Fibroblast of the conjunctiva (primary cell): ENCODE data around the gene PSKH1.
"Not testable (repeated sequence)": the region's sequence is repeated elsewhere in the genome, so short reads cannot be mapped to it uniquely, and the experiment has no call there.

Experiments used
- DNase-seq: peaks from one replicate; pipeline ENCODE4 v3.0.0-alpha.2; 2010; ENCODE audit warnings: low read depth

PSKH1 gene

DNA sequence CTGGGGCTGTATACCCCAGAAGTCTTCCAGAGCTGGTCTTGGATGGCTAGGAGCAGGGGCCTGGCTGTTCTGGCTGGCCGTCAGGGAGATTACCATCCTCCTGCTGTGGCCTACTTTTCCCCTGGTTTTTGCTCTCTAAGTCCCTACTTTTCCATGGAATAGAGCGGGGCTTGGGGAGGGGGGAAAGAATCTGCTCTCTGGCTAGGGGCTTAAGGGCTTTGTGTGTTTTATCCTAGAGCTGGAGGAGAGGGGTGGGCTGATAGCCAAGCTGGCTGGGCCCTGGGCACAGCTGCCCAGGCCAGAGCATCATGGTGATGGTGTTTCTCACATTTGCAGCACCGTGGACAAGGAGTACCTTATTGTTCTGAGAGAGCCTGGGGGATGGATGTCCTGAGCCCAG, 4.7 kb upstream of the PSKH1 start:
- DNase-seq: no peak

DNA sequence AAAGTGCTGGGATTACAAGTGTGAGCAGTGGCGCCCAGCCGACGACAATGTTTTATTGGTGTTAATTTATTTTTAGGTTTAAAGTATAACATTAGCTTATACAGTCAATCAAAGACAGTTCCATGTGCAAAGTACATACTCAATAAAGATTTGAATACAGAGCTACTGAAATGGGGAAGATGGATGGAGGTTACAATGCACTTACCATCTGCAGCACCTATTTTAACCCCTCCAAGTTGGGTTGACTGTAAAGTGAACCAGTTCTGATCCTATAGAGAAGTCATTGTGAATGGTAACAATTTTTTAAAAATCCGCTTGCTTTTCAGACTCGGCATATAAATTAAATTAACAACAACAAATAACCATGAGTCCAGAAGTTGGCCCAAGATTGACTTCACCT, 679 bp upstream of the PSKH1 start:
- no peak for DNase-seq

DNA sequence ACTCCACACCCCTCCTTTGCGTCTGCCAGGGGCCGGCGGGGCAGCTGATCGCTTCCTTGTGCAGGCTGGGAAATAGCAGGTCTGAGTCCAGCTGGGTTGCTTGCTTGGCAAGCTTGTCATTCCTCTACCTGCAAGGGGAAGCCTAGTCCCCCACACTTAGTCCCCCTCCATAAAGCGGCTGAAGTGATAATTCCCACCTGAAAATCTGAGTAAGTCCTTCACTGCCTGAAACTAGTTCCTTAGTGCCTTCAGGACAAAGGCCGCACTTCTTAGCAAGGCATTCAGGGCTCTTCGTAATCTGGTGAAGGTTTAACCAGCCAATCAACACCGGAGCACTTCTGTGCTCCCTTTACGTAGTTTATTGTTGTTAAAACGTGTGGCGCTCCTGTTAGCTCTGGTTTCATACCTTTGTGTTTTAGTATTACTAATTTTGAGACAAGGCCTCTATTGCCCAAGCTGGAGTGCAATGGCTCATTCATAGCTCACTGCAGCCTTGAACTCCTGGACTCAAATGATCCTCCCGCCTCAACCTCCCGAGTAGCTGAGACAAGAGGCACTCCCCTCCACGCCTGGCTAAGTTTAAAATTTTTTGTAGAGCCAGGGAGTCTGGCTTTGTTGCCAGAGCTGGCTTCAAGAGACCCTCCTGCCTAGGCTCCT, 817 bp downstream of the PSKH1 start:
- DNase-seq: no peak

DNA sequence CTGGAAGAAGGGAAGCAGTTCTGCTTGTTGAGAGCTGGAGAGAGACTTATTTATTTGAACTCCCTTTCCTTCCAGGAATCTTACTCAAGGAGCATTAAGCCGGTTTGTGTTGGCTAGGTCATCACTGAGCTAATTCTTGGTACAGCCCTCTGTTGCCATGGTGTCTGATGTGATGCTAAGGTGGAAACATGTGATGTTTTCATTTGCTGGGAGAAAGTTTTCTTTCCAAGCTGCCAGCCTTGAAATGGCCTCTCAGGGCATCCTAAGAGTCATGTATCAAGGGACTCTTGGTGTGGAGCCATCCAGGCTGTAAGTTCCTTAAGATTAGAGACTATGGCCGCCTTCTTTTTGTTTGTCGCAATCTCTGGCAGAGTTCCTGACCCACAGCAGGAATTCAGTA, 4.2 kb downstream of the PSKH1 start:
- DNase-seq: peak; percentile 29

DNA sequence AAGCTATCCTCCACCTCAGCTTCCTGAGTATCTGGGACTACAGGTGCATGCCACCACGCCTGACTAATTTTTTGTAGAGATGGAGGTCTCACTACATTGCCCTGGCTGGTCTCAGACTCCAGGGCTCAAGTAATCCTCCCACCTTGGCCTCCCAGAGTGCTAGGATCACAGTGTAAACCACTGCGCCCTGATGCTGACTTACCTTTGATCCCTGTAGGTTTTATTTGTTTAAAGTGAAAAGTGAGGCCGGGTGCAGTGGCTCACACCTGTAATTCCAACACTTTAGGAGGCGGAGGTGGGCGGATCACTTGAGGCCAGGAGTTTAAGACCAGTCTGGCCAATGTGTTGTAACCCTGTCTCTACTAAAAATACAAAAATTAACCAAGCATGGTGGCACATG, 8.7 kb downstream of the PSKH1 start:
- no peak for DNase-seq

DNA sequence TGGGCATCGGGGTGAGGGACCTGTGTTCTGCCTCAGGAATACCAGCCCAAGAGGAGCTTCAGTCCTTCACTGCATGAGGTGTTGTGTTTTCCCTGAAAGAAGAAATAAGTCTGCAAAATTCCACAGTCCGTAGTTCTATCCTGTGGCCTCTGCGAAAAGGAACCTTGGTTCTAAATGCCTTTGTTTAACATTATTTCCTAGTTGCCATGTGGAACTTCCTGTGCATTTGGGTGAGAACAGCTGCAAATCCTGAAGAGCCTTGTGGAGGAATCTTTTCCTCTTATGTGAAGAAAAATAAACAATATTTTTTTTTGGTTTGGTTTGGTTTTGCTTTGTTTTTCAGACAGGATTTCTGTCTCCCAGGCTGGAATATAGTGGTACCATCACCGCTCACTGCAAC, 9.8 kb downstream of the PSKH1 start:
- DNase-seq: no peak

DNA sequence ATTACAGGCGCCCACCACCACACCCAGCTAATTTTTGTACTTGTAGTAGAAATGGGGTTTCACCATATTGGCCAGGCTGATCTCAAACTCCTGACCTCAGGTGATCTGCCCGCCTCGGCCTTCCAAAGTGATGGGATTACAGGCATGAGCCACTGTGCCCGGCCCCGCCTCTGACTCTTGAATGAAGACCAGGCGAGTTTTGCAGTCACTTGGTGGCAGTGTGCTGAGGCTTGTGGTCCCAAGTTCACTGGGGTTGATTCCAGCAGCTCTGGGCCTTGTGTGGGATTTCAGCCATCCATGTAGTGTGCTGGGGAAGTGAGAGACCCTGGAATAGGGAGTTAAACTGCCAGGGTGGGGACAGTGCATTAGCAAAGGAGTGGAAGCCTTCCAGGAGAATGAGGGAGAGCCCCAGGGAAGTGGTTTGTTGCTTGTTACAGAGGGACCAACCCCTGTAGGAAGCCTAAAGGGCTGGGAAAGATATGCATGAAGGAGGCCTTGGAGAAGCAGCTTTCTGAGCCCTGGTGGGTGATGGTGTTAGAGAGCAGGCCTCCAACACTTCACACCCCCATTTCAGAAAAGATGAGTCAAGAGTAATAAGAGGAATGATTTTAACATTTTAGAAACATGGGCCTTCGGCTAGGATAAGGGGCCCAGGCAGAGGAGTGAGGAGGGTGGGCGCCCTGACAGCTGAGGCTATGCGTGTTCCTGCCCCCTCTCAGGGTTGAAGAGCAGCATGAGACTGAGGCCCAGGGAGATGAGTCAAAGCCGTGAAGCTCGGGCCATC, 14.5 kb downstream of the PSKH1 start:
- no peak for DNase-seq

DNA sequence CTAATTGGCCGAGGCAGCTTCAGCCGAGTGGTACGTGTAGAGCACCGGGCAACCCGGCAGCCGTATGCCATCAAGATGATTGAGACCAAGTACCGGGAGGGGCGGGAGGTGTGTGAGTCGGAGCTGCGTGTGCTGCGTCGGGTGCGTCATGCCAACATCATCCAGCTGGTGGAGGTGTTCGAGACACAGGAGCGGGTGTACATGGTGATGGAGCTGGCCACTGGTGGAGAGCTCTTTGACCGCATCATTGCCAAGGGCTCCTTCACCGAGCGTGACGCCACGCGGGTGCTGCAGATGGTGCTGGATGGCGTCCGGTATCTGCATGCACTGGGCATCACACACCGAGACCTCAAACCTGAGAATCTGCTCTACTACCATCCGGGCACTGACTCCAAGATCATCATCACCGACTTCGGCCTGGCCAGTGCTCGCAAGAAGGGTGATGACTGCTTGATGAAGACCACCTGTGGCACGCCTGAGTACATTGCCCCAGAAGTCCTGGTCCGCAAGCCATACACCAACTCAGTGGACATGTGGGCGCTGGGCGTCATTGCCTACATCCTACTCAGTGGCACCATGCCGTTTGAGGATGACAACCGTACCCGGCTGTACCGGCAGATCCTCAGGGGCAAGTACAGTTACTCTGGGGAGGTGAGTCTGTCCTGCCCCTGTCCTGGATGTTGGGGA, 16.1 kb downstream of the PSKH1 start:
- no peak for DNase-seq

DNA sequence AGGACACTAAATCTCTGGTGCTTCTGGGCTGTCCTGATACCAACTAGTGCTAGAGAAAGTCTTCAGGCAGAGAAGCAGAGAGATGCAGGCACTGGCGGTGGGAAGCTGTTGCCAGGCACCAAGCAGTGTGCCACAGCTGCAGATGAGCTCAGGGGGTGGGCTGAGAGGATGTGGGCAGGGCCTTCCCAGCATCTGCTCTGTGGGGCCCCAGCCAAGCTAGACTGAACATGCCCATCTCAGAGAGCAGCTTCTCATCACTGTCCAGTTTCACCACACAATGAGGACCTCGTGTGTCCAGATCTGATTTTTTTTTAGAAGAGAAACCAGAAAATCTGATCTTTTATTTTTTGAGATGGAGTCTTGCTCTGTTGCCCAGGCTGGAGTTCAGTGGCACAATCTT, 17.1 kb downstream of the PSKH1 start:
- peak; percentile 67 for DNase-seq

DNA sequence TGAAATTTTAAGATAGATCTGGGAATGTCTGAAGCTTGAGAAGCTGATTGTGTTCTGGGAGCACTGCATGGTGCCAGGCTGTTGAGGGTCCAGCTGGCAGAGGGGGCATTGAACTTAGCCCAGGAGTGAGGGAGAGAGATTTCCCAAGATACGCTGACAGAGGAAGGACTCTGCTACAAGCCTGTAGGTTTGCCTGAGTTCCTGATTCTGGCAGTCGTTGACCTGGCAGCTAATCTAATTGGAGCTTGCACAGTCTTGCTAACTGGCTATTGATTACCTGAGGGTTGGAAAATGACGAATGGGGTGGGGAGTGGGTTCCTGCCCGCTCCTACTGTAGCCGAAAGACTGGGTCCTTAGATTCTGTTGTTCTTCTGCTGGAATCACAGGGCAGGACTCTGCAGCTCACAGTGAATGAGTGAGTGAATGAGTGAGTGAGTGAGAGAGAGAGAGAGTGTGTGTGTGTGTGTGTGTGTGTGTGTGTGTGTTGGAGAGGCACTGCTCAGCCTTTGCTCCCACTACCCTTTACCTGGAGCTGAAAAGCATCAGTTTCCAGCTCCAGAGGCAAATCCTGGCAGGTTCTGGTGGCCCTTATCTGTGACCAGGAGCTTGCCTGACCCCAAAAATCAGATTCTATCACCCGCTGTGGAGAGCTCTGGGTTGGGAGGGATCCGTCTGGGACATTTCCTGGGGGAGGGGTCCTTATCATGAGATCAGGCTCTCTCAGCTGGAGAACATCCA, 21.9 kb downstream of the PSKH1 start:
- no peak for DNase-seq

DNA sequence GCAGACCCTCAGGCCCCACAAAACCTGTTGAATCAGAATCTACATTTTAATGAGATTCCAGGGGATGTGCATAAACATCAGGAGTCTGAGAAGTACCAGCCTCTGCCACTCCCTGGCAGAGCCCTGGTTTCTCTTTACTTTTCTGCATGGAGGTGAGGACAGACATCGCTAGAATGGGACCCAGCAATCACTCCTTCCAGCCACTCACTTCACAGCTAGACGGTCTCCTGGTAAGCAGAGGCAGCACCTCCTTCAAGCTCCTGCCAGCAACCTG, 22.4 kb downstream of the PSKH1 start:
- not testable (repeated sequence) for DNase-seq

DNA sequence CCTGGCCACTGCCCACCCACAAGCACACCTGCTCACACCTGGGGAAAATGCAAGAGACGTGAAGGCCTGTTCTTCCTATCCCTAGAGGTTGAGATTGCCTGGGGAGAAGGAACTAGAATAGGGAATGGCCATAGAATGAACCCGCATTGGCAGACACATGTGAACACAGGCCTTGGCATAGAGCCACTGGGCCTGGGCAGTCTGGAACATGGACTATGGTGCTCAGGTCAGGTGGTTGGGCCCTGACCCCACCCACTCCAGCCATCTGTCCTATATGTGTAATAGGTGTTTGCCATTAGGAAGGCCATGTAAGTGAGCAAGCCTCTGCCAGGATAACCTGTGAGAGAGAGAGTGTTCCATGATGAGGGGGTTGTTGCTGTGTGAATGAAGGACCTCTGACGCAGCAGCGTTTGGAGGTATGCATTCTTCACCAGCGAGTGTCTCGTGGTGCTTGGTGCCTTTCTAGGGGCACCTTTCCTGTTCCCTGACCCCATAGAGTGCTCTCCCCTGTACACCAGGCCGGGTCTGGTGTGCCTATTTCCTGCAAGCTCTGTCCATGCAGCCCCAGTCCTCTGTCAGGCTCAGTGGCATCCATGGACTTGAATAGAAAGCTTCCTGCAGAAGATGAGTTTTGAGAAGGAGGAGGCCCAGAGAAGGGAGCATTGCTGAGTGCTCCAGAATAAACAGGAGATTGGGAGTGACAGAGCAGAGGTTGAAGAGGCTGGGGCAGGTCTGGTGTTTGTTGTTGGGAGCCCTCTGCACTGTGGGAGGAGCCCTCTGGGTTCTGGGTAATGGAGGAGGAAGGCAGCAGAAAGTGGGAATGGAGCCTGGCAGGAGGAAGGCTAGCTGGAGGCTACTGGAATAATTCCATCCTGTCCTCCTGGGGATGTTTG, 23.0 kb downstream of the PSKH1 start:
- DNase-seq: no peak

DNA sequence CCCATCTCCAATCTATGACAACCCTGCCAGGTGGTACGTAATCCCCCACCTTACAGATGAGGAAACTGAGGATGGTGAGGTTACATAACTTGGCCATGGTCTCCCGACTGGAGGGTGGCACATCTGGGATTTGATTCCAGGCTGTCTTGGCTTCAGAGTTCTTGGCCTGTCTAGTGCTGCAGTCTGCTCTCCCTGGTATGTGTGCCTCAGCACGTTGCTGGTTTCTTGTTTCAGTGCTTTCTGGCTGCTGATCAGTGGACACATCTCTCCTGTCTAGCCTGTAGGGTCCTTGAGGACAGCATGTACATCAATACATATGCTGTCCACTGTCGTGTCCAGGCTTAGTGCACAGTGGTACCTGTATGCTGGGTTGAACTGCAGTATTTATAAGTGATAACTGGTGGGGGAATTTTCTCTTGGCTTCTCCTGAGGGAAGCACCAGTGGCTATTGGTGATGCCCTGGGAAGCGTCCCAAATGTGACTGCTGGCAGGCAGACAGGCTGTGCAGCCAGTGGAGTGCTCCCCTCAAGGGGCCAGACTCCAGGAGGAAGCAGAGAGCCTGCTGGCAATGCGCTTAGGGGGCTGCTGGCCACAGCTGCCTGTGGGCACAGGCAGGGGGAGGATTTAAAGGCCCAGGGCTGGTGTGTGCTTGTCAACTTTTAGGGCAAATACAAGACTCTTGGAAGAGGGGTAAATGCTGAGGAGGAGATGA, 24.2 kb downstream of the PSKH1 start:
- no peak for DNase-seq

DNA sequence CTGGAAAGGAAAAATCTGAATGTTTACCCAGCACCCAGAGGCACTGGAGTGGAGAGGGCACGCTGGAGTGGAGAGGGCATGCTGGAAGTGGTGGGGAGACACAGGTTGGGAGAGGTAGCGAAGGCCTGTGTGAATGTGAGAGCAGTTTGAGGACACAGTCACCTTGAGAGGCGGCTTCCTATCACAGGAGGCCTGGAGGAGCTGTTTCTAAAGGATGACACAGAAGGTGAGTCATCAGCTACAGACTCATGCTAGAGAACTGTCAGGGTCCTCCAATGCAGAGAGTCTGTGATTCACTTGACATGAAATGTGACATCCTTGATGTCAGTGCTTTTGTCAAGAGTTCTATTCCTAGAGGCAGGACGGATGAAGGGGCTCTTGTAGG, 24.8 kb downstream of the PSKH1 start:
- no peak for DNase-seq

DNA sequence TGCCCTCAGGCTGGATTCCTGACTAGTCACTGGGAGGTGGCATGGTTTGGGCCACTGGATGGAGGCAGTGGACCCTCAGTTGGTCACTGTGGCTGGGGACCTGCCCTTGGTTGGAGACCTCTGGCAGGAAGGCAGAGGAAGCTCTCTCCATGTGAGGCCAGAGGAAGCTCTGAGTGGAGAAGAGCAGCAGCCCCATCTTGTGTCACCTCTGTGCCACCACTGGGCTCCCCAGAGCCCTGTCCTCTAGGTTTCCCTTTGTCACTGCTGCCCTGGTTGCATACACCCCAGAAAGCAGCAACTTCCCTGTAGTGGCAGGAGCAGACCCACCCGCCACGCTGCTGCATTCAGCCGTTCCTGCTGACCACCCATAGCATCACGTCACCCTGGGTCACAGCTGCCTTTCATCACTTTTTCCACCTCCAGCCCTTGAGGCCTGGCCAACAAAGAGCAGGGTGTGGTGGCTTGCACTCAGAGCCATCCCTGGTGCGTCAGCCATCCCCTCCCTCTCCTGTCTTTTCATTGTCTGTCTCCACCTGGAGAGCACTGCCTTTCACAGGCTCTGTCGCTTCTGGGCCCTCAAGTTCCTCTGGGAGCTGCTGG, 26.7 kb downstream of the PSKH1 start:
- no peak for DNase-seq

DNA sequence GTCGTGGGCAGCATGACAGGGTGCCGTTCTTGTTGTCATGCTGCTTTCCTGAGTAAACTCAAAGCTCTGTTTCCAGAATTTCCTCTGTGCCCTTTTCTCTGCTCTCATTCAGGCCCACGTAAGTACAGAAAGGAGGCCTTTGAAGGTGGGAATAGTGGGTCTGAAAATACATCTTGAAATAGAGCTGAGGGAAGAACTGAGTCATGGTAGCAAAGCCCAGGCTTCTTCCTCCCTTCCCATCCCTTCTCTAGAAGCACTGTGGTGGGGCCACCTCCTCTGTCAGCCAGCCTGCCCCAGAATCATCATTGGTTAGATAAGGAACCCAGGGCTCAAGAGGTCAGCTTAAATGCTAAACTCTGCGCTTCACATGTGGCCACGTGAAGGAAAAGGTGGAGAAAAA, 29.2 kb downstream of the PSKH1 start:
- DNase-seq: no peak

DNA sequence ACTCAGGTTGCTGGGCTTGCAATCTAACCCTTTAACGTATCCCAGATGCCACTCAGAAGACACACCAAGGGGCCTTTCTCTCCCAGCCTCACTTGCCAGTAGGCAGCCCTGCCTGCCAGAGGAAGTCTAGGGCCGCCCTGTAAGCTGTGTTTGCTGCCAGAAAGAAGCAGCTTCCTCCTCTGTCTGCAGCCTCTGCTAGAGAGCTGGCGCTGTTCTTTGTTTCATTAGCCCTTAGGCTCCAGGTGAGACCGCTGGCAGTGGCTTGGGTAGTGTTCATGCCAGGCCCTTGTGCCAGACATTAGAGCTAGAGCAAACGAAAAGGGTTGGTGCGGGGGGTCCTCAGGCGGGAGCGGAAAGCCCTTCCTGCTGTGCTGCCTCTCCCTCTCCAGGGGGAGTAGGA, 29.7 kb downstream of the PSKH1 start:
- DNase-seq: no peak

DNA sequence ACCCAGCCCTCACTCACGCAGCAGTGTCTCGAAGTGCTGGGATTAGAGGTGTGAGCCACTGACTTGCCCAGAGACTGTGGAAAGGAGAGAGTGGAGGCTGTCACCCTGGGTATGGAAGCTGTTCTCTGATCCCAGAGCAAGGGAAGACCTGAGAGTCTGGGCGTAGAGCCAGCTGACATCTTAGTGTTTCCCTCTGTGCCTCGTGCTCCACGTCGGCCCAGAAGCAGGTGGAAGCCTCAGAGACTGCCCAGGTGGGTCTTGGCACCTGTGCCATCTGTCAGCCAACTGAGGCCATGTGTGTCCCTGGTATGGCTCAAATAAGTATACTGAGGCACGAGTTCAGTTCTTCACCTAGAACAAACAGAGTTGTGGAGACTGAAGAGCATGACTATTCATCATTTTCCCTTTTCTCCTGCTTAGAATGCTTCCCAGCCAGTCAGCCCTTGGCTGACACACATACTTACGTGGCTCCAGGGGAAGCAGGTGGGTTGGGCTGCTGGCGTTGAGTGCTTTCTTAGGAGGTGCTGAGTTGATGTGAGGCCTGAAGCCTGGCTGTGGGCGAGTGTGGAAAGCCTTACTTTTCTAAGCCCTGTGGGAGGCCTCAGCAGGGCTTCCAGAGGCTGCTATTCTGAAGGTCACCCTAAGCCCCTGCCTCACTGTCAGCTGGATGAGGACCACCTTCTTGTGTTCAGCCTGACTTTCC, 30.5 kb downstream of the PSKH1 start:
- no peak for DNase-seq

DNA sequence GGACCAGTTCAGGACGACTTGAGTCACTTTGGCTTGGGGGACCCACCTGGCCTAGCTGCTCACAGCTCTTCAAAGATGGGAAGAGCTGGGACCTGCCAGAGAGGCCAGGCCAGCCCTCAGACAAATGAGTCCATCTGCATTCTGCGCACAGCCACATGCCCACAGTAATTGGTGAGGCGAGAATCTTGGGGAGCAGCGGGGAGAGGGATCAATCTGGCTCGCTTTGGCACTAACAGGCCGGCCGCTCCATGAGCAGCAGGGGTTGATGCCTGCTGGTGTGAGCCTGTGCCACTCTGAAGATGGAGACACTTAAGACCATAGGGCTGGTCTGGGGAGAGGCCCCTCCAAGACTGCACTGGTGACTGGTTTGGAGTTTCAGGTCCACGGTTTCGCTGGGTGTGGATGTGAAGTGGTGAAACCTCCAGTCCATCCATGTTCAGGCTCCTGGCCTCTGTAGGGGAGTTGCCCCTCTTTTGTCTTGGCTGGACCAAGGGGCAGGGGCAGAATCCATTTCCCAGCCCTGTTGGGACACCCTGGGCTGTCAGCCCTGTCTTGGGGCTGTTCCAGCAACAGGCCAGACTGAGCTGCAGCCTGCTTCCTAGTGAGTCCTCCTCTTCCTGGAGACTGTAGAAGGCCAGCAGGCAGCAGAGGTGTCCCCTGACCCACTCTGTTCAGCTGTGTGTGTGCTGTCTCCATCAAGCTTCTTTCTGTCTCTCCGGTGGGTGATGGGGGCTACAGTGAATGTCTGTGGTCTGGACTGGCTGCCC, 31.3 kb downstream of the PSKH1 start:
- no peak for DNase-seq
